ENCODE measurements around the gene GPNMB.
"Not testable (repeated sequence)": the region's sequence is repeated elsewhere in the genome, so short reads cannot be mapped to it uniquely, and the experiment has no call there.

GPNMB gene

DNA sequence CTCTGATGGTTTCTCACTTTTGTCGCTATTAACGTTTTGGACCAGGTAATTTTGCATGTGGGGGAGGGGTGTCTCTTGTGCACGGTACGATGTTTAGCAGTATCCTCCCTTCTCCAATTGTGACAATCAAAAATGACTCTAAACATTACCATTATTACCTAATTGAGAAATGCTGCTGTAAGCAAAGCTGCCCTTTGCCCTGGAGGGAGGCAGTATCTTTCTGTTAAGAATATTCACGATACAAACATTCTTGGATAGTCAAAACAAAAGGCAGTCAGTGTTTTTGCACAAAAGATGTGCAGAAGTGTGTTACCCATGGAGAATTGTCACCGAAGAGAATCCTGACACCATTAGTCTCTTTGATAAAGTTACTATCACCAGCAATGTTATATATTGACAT lies 62.2 kb downstream of the GPNMB start:
- Histone ChIP-seq H3K27me3 (ENCODE audit: insufficient read depth, low read depth, severe bottlenecking) (no peaks in the 10 kb centered on the region), H3K4me3 (ENCODE audit: low read depth, low read length) (no peak overlapping the region), H3K27ac (no peak overlapping the region), H3K36me3 (peaks cover 65% of the 10 kb centered on the region), H3K9me3 (ENCODE audit: severe bottlenecking) (no peaks in the 10 kb centered on the region)
- no peak for DNase-seq
- TF ChIP-seq, protein P1, sequence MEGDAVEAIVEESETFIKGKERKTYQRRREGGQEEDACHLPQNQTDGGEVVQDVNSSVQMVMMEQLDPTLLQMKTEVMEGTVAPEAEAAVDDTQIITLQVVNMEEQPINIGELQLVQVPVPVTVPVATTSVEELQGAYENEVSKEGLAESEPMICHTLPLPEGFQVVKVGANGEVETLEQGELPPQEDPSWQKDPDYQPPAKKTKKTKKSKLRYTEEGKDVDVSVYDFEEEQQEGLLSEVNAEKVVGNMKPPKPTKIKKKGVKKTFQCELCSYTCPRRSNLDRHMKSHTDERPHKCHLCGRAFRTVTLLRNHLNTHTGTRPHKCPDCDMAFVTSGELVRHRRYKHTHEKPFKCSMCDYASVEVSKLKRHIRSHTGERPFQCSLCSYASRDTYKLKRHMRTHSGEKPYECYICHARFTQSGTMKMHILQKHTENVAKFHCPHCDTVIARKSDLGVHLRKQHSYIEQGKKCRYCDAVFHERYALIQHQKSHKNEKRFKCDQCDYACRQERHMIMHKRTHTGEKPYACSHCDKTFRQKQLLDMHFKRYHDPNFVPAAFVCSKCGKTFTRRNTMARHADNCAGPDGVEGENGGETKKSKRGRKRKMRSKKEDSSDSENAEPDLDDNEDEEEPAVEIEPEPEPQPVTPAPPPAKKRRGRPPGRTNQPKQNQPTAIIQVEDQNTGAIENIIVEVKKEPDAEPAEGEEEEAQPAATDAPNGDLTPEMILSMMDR (IDR thresholded peaks at IDR 0.05; ENCODE audit: low read depth, low read length) = no peak

DNA sequence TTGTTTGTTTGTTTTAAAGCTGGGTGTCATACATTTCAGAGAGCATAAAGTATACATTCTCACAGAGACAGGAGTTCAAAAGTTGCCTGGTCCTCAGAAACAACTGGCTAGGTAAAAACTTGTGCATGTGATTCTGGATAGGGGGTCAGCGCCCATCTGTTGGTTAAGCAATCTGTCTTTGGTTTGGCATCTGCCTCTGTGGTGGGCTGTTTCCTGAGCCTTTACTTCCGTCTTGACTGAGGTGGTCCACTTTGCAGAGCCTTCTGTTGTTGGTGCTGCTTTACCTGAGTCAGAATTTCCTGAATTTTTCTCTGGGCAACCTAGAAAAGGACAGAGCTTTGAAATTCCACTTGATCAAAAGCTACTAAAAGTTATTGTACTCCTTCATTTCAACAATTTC lies 65.6 kb downstream of the GPNMB start:
- H3K27ac ChIP-seq; H3K4me3 ChIP-seq (ENCODE audit: low read depth, low read length); DNase-seq; H3K27me3 ChIP-seq (ENCODE audit: insufficient read depth, low read depth, severe bottlenecking); H3K9me3 ChIP-seq (ENCODE audit: severe bottlenecking): not testable (repeated sequence)
- H3K36me3 ChIP-seq = peaks cover 63% of the 10 kb centered on the region

DNA sequence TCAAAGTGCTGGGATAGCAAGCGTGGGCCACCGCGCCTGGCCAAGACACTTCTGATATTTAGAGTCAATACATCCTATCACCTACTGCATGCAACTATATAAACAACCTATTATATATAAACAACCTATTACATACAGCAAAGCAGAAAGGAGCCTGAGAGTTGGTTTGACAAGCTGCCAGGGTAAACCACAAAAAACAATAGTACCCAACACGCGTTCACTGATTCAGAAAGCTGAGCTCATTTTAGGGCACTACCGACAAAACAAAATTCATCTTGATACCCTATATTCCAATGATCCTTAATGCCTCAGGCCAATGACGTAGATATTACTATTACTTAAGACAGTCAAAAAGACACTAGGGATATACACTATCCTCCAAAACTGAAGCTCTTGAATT lies 68.8 kb downstream of the GPNMB start:
- Histone ChIP-seq H3K27me3 (ENCODE audit: insufficient read depth, low read depth, severe bottlenecking) (no peaks in the 10 kb centered on the region), H3K9me3 (ENCODE audit: severe bottlenecking) (no peaks in the 10 kb centered on the region), H3K36me3 (peaks cover 61% of the 10 kb centered on the region), H3K27ac (no peak overlapping the region), H3K4me3 (ENCODE audit: low read depth, low read length) (no peak overlapping the region)
- no peak for DNase-seq
- TF ChIP-seq, protein P1 (IDR thresholded peaks at IDR 0.05; ENCODE audit: low read depth, low read length) = no peak
